IPS-18c (cell line): Measurements from ENCODE around the gene GALT.
"Not testable (repeated sequence)": the region's sequence is repeated elsewhere in the genome, so short reads cannot be mapped to it uniquely, and the experiment has no call there.

ENCODE experiments used
- H3K4me3 ChIP-seq: 2 replicates; pipeline ENCODE4 v1.7.0; 2013; ENCODE audit warnings: low read depth, mild to moderate bottlenecking, low read length, moderate library complexity; ENCODE audit not compliant: insufficient read depth
- H3K9me3 ChIP-seq: one replicate; pipeline ENCODE4 v1.6.1; 2013; ENCODE audit warnings: mild to moderate bottlenecking, low read length, moderate library complexity; ENCODE audit not compliant: control insufficient read depth, insufficient read depth

The GALT gene

GRCh38 chr9:34639322-34639721, 7.2 kb upstream of the GALT start:
- not testable (repeated sequence) for H3K9me3 ChIP-seq, H3K4me3 ChIP-seq

DNA sequence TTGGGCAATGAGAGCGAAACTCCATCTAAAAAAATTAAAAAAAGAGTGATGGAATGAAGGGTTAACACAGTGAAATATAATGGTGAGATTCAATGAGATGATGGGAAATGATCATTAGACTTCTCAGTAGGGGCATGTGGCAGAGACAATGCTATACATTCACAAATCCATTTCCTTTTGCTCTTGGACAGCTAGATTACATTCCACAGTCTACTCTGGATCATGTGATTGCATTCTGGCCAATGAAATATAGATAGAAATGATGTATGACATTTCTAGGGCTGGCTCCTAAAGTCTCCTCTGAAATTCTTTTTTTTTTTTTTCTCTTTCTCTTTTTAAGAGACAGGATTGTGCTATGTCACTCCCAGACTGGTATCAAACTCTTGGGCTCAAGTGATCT, 3.8 kb upstream of the GALT start:
- Histone ChIP-seq H3K9me3 (no peaks in the 10 kb centered on the region), H3K4me3 (no peak overlapping the region)

- Histone ChIP-seq H3K9me3 (no peaks in the 10 kb centered on the region), H3K4me3 (peak overlapping the region; percentile 16)
These were observed 1.6 kb upstream of the GALT start for GRCh38 chr9:34644766-34645314.

- Histone ChIP-seq H3K4me3 (peak overlapping the region; percentile 70), H3K9me3 (no peaks in the 10 kb centered on the region)
These were observed 569 bp downstream of the GALT start for GRCh38 chr9:34647084-34647403.

DNA sequence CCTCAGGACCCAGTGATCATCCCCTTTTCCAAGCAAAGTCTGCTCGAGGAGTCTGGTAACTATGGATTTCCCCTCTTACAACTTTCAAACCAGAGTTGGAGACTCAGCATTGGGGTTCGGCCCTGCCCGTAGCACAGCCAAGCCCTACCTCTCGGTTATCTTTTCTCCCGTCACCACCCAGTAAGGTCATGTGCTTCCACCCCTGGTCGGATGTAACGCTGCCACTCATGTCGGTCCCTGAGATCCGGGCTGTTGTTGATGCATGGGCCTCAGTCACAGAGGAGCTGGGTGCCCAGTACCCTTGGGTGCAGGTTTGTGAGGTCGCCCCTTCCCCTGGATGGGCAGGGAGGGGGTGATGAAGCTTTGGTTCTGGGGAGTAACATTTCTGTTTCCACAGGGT, 1.2 kb downstream of the GALT start:
- Histone ChIP-seq H3K9me3 (no peaks in the 10 kb centered on the region), H3K4me3 (peak overlapping the region; percentile 70)

- Histone ChIP-seq H3K9me3 (no peaks in the 10 kb centered on the region), H3K4me3 (no peak overlapping the region)
These were observed 2.2 kb downstream of the GALT start for GRCh38 chr9:34648673-34649072.

- H3K9me3 ChIP-seq: peaks cover 2% of the 10 kb centered on the region
- no peak overlapping the region for H3K4me3 ChIP-seq
These were observed 4.3 kb downstream of the GALT start for GRCh38 chr9:34650816-34651215.

- peaks cover 2% of the 10 kb centered on the region for H3K9me3 ChIP-seq
- peak overlapping the region; percentile 48; the same call in 1 of the 2 replicates for H3K4me3 ChIP-seq
These were observed 4.8 kb downstream of the GALT start for GRCh38 chr9:34651321-34651720.

GRCh38 chr9:34651876-34652601, 5.6 kb downstream of the GALT start, which contains the start of gene IL11RA:
IL11RA (plus strand) TSS chr9:34652185; CDS start chr9:34655218, 3,033 bp downstream.
- Histone ChIP-seq H3K9me3 (peaks cover 2% of the 10 kb centered on the region), H3K4me3 (peak within 1 kb of the TSS; percentile 48; the same call in 1 of the 2 replicates)

DNA sequence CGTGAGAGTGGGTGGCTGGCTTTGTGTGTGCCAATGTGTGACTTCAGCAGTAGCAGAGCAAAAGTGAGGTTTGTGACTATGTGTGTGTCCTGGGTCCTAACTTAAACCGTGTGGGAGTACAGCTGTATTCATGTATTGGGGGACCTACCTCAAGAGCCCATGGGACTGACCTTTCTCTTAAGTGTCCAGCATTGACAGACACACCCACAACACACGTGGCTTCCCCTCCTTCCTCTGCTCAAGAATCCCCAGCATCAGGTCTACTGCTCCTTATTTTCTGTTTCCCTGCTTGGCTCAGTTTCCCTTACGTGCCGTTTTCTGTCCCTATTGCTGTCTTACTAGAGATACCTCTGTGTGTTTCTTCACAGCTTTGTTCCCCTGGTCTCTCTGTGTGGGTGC, 6.1 kb downstream of the GALT start:
- H3K4me3 ChIP-seq: no peak overlapping the region; the same call in 1 of the 2 replicates

GRCh38 chr9:34653151-34654072, 6.9 kb downstream of the GALT start:
- no peak overlapping the region; the same call in 1 of the 2 replicates for H3K4me3 ChIP-seq
- peaks cover 2% of the 10 kb centered on the region for H3K9me3 ChIP-seq

More for the DNA sequence above, 6.1 kb downstream of the GALT start:
- peaks cover 2% of the 10 kb centered on the region for H3K9me3 ChIP-seq

DNA sequence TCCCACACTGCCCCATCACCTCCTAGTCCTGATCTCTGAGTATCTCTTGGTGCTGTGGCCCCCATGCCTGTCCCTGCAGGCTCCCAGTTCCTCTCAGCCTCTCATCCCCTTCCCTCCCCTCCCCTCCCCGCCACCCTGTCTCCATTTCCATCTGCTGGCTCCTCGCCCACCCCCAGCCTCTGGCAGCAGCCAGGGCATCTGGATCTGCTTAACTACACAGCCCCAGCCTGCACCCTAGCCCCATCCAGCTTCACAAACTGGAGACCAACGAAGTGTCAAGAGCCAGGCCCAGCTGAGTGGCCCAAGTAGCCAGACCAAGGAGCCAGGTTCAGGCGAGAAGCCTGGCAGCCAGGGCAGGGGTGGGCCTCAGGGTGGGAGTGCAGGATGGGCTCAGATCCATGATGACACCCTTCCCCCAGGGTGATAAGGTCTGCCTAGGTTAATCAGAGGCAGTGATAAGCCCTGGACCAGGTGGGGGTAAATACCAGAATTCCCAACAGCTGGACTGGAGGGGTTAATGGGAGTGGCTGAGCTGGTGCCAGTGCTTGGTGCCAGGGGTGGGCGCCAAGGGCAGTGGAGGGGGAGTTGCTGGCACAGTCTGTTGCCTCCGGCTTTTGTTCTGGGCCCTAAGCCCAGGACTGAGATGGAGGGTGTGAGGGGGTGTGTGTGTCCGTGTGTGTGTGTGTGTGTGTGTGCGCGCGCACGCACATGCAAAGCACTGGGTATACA, 8.0 kb downstream of the GALT start:
- peaks cover 2% of the 10 kb centered on the region for H3K9me3 ChIP-seq
- no peak overlapping the region for H3K4me3 ChIP-seq

DNA sequence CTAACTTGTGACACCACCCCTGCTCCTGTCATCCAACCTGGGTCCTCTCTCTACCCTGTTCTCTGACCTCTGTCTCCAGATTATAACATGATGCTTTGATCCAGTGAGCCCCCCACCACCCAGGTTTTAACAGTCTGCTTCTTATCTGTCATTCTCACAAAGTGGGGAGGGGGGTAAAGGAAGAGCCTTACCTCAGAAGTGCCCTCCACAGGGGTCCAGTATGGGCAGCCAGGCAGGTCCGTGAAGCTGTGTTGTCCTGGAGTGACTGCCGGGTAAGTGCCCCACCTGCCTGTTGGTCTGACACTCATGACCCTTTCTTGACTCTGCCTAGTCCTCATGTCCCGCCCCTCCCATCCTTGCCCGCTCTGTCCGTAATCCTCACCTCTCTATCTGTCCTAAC, 8.9 kb downstream of the GALT start:
- Histone ChIP-seq H3K9me3 (peaks cover 2% of the 10 kb centered on the region), H3K4me3 (no peak overlapping the region)

GRCh38 chr9:34656992-34657391, 10.5 kb downstream of the GALT start:
- no peak overlapping the region for H3K4me3 ChIP-seq
- H3K9me3 ChIP-seq: peaks cover 2% of the 10 kb centered on the region

DNA sequence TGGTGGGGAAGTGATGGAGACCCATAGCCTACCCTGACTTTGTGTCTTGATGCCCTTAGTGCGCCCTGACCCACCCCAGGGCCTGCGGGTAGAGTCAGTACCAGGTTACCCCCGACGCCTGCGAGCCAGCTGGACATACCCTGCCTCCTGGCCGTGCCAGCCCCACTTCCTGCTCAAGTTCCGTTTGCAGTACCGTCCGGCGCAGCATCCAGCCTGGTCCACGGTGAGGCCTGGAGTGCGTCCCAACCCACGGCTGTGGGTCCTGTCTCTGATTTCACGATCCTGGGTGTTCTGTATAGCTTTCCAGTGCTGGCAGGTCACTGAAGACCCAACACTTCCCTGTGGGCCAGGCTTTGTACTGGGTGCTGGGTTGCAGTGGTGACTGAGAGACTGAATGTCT, 12.0 kb downstream of the GALT start:
- Histone ChIP-seq H3K4me3 (no peak overlapping the region), H3K9me3 (peaks cover 2% of the 10 kb centered on the region)

DNA sequence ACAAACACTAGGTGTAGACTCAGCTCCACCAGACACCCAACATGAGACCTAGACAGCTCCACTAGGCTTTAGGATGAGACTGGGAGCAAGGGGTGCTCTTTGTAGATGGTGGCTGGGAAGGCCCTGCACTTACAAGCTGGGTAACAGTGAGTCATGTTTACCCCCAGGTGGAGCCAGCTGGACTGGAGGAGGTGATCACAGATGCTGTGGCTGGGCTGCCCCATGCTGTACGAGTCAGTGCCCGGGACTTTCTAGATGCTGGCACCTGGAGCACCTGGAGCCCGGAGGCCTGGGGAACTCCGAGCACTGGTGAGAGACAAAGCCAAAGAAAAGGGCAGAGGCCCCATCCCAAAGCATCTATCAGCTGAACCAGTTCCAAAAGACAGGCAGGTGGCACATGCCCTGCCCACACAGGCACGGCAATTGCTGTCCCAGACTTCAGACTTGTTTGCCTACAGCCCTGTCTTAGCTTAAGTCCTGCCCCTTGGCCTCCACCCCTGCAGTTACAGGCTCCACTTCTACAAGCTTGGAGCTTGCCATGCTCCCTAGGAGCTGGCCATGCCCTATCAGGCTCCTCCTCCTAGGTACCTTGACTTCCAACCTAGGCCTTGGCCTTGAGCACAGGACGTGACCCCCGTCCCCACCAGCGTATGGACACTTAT, 13.2 kb downstream of the GALT start:
- H3K4me3 ChIP-seq: no peak overlapping the region

More for the DNA sequence above, 13.2 kb downstream of the GALT start:
- H3K9me3 ChIP-seq: no peaks in the 10 kb centered on the region
